Activated CD4-positive, alpha-beta memory T cell treated with anti-CD3 and anti-CD28 coated beads, Interleukin-2, amount 10 ng/mL, durations not matched to agents 7 days and 5 days (primary cell): ENCODE results near the gene TOP3A. TPM values are rescaled to one million over a fixed set of nuclear protein-coding genes. Genes with fewer than 3 reads are reported as not detected.

Source experiments
- CTCF ChIA-PET: fragments of 350-600 bp; sonication (Branson Sonifier 250); formaldehyde crosslinking; loops from one replicate; lab custom pipeline; 2021; ENCODE audit warnings: antibody characterized with exemption, inconsistent platforms; lab: Charles Lee
- POLR2A ChIA-PET: fragments of 350-600 bp; sonication (Branson Sonifier 250); formaldehyde crosslinking; loops from one replicate; lab custom pipeline; 2021; ENCODE audit warnings: antibody characterized with exemption; lab: Charles Lee
- DNase-seq: peaks from one replicate; pipeline ENCODE4 v3.0.0-alpha.2; 2020
- H3K27ac Mint-ChIP-seq: one replicate; pipeline ENCODE4 v1.8.0; 2021; ENCODE audit warnings: mild to moderate bottlenecking, mixed read lengths
- H3K27me3 Mint-ChIP-seq: one replicate; pipeline ENCODE4 v1.8.0; 2021; ENCODE audit warnings: mixed read lengths
- H3K36me3 Mint-ChIP-seq: one replicate; pipeline ENCODE4 v1.8.0; 2021; ENCODE audit warnings: low read depth, mixed read lengths
- H3K4me1 Mint-ChIP-seq: one replicate; pipeline ENCODE4 v1.8.0; 2021; ENCODE audit warnings: mixed read lengths
- H3K4me3 Mint-ChIP-seq: one replicate; pipeline ENCODE4 v1.8.0; 2021; ENCODE audit warnings: mild to moderate bottlenecking, mixed read lengths
- H3K9me3 Mint-ChIP-seq: one replicate; pipeline ENCODE4 v1.8.0; 2021; ENCODE audit warnings: mixed read lengths
- total RNA-seq, 2 experiments: library from RNA; stranded (reverse); gene quantifications; one replicate each; pipeline ENCODE4 v1.2.3, GENCODE V29; 2021

The TOP3A gene
- total RNA-seq, 2 experiments from 2014 or later, result 51.4 to 54.9 TPM

DNA sequence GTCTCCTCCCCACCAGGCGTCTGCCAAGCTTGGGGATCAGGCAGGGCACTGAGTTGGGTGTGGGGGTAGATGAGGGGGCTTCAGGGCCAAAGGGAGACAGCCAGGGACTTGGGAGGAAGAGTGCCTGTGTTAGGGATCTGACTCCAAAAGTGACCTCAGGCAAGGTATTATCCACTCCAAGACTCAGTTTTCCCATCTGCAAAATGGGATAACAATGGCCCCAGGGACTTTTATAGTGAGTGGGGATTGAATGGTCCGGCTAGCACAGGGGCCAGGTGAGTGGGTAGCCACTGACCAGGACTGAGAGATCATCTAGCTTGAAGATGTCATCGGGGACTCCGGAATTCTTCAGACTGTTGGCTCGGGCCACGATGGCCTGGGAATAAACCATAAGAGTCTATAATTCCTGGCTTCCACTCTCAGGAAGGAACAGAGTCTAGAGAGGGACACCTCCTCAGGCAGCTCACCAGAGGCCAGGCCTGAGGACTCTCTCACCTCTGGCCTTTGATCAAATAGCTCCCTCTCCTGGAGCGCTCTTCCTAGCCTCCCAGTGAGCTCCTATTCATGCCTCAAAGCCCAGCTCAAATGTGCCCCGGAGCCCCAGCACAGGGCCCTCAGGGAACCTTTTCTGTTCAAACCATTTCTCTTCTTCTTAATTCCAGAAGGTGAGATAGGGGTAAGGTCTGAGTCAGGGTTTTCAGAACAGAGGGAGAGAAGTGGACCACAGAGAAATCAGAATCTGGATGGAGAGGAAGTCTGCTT, 59.7 kb downstream of the TOP3A start:
- ChIA-PET POLR2A (interaction anchor here (1.2 kb wide), 1 partner anchor 13 kb away, joined by 4 read pairs; no protein-coding TSS in a partner anchor), CTCF (no interaction called here)
- Mint-ChIP-seq H3K4me3 (no peak overlapping the region), H3K36me3 (peaks cover 45% of the 10 kb centered on the region), H3K27me3 (no peaks in the 10 kb centered on the region), H3K4me1 (peaks cover 29% of the 10 kb centered on the region), H3K27ac (no peak overlapping the region), H3K9me3 (no peaks in the 10 kb centered on the region)
- no peak for DNase-seq

DNA sequence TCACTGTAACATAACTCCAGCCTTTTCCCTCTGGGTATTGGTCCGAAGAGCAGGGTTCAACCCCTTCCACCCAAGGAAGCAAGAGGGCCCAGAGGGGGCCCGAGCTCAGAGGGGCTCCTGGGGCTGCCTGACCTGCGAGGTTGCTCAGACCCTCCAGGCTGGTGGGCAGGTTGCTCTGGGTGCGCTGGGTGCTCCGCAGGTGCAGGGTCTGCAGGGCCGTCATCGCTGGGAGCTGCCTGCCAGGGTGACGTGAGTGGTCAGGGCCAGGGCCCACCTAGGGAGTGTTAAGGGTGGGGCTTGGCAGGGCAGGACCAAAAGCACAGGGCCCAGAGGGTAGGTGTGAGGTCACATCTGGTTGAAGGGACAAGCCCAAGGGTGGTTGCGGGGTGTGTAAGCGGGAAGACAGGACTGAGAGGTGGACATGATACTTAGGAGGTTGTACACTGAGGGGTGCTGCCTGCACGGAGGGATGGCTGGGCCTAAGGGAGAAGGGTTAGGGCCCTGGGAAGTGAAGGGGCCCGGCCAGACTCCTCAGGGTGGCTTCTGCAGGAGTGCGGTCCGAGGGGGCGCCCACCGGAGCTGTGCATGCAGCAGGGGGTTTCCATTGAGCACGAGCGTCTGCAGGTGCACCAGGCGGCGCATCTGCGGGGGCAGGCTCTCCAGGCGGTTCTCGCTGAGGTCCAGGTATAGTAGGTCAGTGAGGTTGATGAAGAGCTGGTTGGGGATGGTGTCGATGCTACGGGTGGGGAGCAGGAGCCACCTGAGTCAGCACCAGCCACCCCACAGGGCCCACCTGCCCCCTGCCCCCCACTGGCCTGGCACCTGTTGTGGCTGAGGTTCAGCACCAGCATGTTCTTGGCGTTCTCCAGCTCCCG, 60.6 kb downstream of the TOP3A start:
- Mint-ChIP-seq H3K4me1 (peaks cover 23% of the 10 kb centered on the region), H3K36me3 (peaks cover 46% of the 10 kb centered on the region), H3K27me3 (no peaks in the 10 kb centered on the region), H3K9me3 (no peaks in the 10 kb centered on the region), H3K4me3 (no peak overlapping the region), H3K27ac (no peak overlapping the region)
- POLR2A ChIA-PET, result interaction anchor here (0.8 to 1.0 kb wide), 2 partner anchors 11 to 66 kb away, joined by 3 read pairs; no protein-coding TSS in a partner anchor
- DNase-seq, result no peak
- CTCF ChIA-PET, result no interaction called here

DNA sequence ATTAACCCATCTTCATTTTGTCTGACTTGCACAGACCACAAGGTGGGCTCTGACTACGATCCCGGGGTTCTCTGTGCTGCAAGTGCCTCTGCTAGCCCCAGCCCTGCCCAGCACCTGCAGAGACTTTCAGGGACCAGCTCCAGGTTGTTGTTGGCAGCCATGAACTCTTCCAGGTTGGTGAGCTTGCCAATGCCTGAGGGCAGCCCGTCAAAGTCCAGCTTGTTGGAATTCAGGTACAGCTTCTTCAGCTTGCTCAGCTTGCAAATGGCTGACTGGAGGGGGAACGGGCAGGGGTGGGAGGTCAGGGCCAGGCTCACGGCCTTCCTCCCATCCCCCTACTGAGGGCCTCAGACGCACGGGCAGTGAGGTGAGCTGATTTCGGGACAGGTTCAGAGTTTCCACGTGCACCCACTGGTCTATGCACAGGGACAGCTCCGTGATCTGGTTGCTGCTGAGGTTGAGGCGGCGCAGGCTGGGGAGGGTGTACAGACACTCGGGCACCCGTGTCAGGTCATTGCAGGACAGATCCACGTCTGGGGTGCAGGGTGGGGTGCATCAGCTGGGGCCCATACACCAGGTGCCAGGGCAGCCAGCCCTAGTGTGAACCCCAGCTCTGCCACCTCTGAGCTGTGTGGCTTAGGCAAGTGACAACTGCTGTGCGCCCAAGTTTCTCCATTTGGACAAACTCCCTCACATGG, 61.5 kb downstream of the TOP3A start:
- H3K4me1 Mint-ChIP-seq, result peaks cover 19% of the 10 kb centered on the region
- H3K4me3 Mint-ChIP-seq, result no peak overlapping the region
- ChIA-PET CTCF (no interaction called here), POLR2A (interaction anchor here (0.8 to 1.0 kb wide), 2 partner anchors 10 to 66 kb away, joined by 3 read pairs; no protein-coding TSS in a partner anchor)
- H3K27ac Mint-ChIP-seq, result no peak overlapping the region
- H3K9me3 Mint-ChIP-seq, result no peaks in the 10 kb centered on the region
- DNase-seq, result no peak
- peaks cover 52% of the 10 kb centered on the region for H3K36me3 Mint-ChIP-seq
- no peaks in the 10 kb centered on the region for H3K27me3 Mint-ChIP-seq

DNA sequence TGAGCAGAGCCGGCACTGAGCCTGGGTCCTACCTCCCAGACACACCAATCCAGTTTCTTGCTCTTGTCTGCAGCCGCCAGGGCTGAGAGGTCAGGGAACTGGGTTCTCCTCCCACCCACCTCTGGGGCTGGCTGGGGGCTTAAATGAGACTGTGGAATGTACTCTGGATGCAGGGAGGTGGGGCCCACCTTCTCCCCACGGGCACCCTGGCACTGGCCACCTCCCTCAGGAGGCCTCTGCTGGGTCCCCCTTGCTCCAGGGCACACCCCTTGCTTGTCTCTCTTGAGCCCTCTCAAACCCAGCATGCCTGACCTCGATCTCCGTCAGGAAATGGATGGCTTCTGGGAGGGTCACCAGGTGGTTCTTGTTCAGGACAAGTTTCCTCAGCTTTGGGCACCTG, 62.6 kb downstream of the TOP3A start:
- CTCF ChIA-PET, result no interaction called here
- POLR2A ChIA-PET, result no interaction called here
- Mint-ChIP-seq H3K36me3 (peaks cover 58% of the 10 kb centered on the region), H3K27me3 (no peaks in the 10 kb centered on the region), H3K4me3 (no peak overlapping the region), H3K27ac (no peak overlapping the region), H3K4me1 (peaks cover 15% of the 10 kb centered on the region), H3K9me3 (no peaks in the 10 kb centered on the region)
- no peak for DNase-seq

DNA sequence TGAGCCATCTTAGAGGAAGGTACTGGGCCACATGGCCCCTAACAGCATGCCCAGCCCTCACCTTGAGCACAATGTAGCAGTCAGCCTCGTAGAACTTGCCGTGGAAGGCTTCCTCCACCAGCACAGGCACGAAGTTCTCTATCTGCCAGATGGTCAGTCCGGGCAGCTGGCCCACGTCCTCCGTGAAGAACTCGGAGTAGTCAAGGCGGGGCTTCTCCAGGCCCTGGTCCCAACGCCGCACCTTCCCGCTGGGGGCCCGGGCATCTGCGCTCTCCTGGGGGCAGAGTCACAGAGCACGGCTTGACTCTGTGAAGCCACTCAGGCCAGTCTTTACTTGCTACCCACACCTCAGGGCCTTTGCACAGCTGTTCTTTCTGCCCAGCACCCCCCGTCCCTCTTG, 63.6 kb downstream of the TOP3A start:
- H3K9me3 Mint-ChIP-seq, result no peaks in the 10 kb centered on the region
- H3K4me1 Mint-ChIP-seq, result peaks cover 7% of the 10 kb centered on the region
- no peak overlapping the region for H3K27ac Mint-ChIP-seq
- peaks cover 62% of the 10 kb centered on the region for H3K36me3 Mint-ChIP-seq
- POLR2A ChIA-PET, result no interaction called here
- CTCF ChIA-PET, result no interaction called here
- no peak overlapping the region for H3K4me3 Mint-ChIP-seq
- no peak for DNase-seq
- H3K27me3 Mint-ChIP-seq, result no peaks in the 10 kb centered on the region

DNA sequence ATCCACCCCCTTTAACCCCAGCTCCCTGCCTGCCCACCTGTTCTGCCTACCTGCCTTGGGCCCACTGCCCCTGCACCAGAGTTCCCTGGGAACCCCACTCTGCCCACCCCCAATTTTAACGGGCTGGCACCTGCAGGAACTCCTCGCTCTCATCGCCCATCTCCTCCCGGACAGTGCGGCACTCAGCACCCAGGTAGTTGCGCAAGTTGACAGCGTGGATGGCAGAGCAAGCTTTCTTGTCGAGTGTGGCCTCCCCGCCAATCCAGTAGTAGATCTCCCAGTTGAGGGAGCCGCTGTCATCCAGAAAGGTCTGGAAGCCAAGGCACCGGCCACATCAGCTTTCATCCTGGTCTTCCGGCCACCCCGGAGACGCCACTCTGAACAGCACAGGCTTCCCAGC, 64.1 kb downstream of the TOP3A start:
- CTCF ChIA-PET, result no interaction called here
- peaks cover 3% of the 10 kb centered on the region for H3K4me1 Mint-ChIP-seq
- H3K27ac Mint-ChIP-seq, result no peak overlapping the region
- H3K36me3 Mint-ChIP-seq, result peaks cover 63% of the 10 kb centered on the region
- no peaks in the 10 kb centered on the region for H3K27me3 Mint-ChIP-seq
- H3K4me3 Mint-ChIP-seq, result no peak overlapping the region
- DNase-seq, result no peak
- no peaks in the 10 kb centered on the region for H3K9me3 Mint-ChIP-seq
- POLR2A ChIA-PET, result interaction anchor here (0.7 kb wide), 1 partner anchor 25 kb away, joined by 4 read pairs; no protein-coding TSS in a partner anchor

DNA sequence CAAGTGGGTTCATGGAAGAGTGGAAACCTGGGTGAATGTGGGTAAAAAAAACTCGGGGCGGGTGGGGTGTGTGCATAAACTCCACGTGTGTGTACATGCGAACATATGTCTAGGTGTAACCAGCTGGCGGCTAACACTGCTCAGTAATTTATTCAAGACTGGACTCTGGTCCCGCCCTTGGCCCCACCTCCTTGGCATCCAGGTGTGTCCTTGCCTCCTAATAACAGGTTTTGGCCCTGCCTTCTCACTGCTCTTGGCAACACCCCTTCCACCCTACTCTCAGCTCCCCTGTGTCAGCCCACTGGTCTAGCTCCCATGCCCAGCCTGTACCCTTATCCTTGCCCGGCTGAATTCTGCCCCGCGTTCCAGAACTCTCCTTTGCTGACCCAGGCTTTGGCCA, 64.5 kb downstream of the TOP3A start:
- ChIA-PET CTCF (no interaction called here), POLR2A (interaction anchor here (0.7 kb wide), 1 partner anchor 24 kb away, joined by 4 read pairs; no protein-coding TSS in a partner anchor)
- Mint-ChIP-seq H3K4me1 (peaks cover 3% of the 10 kb centered on the region), H3K4me3 (no peak overlapping the region), H3K36me3 (peaks cover 63% of the 10 kb centered on the region), H3K27ac (no peak overlapping the region), H3K9me3 (no peaks in the 10 kb centered on the region), H3K27me3 (no peaks in the 10 kb centered on the region)
- no peak for DNase-seq

DNA sequence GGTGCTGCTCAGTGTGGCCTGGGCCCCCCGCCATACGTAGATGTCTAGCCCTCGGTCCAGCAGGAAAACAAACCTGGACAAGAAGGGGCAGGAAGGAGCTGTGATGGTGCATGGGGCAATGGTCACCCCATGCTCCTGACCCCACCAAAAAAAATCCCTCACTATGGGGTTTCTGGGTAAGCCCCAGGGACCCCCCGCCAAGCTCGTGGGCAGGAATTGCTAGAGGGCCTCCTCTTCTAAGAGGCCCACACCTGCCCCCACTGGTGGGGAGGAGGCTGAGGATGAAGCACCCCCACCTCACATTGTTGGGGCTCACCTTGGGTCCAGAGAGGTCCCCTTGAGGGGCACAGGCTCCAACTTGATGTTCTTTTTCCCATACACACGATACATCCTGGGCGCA, 66.0 kb downstream of the TOP3A start:
- H3K4me1 Mint-ChIP-seq, result peaks cover 3% of the 10 kb centered on the region
- CTCF ChIA-PET, result interaction anchor here (0.9 to 1.6 kb wide), 4 partner anchors 8 to 83 kb away, joined by 3 to 5 read pairs (median 4); partner anchors contain the start of gene ALKBH5
- peaks cover 64% of the 10 kb centered on the region for H3K36me3 Mint-ChIP-seq
- H3K4me3 Mint-ChIP-seq, result no peak overlapping the region
- no peaks in the 10 kb centered on the region for H3K27me3 Mint-ChIP-seq
- POLR2A ChIA-PET, result interaction anchor here (0.6 to 2.7 kb wide), 3 partner anchors 8 to 941 kb away, joined by 3 to 8 read pairs (median 3); partner anchors contain the start of gene MIEF2
- DNase-seq, result no peak
- H3K27ac Mint-ChIP-seq, result no peak overlapping the region
- no peaks in the 10 kb centered on the region for H3K9me3 Mint-ChIP-seq

DNA sequence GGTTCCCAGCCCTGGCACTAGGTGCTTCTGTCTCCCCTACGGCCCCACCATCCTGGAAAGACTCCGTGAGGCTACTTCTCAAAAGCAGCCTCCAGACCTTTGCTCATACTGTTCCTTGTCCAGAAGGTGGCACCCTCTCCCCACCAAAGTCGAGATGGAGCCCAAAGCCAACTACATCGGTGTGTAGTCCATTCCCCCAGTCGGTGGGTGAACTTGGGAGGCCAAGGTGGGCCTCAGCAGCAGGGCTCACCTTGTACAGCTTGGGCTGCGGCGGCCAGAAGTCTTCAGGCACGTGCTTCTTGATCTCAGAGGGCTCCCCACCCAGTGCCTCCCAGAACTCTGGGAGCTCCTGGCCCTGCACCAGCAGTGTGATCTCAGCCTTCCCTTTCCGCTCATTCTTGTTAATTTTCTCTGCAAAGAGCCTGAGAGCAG, 66.5 kb downstream of the TOP3A start:
- peaks cover 3% of the 10 kb centered on the region for H3K4me1 Mint-ChIP-seq
- H3K9me3 Mint-ChIP-seq, result no peaks in the 10 kb centered on the region
- H3K27ac Mint-ChIP-seq, result no peak overlapping the region
- CTCF ChIA-PET, result interaction anchor here (0.9 to 1.6 kb wide), 4 partner anchors 8 to 84 kb away, joined by 3 to 5 read pairs (median 4); no protein-coding TSS in a partner anchor
- no peak overlapping the region for H3K4me3 Mint-ChIP-seq
- H3K36me3 Mint-ChIP-seq, result peaks cover 62% of the 10 kb centered on the region
- DNase-seq, result peak; percentile 74
- H3K27me3 Mint-ChIP-seq, result no peaks in the 10 kb centered on the region
- POLR2A ChIA-PET, result interaction anchor here (0.6 to 2.7 kb wide), 3 partner anchors 9 to 940 kb away, joined by 3 to 8 read pairs (median 3); partner anchors contain the start of gene MIEF2

DNA sequence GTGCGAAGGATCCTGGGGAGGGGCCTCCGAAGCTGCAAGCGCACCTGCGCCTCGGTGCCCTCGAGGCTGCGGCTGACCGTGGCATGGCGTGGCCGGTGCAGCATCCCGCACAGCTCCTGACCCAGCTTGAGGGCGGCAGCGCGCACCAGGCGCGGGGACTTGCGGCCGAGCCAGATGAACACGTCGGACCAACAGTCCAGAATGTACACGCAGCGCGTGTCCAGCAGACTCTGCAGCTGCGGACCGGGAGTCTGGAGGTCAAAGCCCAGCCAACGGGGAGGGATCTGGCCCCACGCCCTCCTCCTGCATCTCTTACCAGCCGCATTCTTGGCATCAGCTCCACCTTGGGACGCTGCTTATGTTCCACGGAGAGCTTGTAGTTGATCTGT, 67.2 kb downstream of the TOP3A start:
- ChIA-PET CTCF (interaction anchor here (0.6 to 1.6 kb wide), 3 partner anchors 18 to 84 kb away, joined by 3 to 5 read pairs (median 3); no protein-coding TSS in a partner anchor), POLR2A (interaction anchor here (2.7 kb wide), 1 partner anchor 14 kb away, joined by 8 read pairs; the partner anchor contains the start of gene MIEF2)
- H3K36me3 Mint-ChIP-seq, result peaks cover 55% of the 10 kb centered on the region
- no peak for DNase-seq
- H3K27me3 Mint-ChIP-seq, result no peaks in the 10 kb centered on the region
- no peaks in the 10 kb centered on the region for H3K9me3 Mint-ChIP-seq
- no peak overlapping the region for H3K27ac Mint-ChIP-seq
- H3K4me1 Mint-ChIP-seq, result peaks cover 3% of the 10 kb centered on the region
- no peak overlapping the region for H3K4me3 Mint-ChIP-seq

DNA sequence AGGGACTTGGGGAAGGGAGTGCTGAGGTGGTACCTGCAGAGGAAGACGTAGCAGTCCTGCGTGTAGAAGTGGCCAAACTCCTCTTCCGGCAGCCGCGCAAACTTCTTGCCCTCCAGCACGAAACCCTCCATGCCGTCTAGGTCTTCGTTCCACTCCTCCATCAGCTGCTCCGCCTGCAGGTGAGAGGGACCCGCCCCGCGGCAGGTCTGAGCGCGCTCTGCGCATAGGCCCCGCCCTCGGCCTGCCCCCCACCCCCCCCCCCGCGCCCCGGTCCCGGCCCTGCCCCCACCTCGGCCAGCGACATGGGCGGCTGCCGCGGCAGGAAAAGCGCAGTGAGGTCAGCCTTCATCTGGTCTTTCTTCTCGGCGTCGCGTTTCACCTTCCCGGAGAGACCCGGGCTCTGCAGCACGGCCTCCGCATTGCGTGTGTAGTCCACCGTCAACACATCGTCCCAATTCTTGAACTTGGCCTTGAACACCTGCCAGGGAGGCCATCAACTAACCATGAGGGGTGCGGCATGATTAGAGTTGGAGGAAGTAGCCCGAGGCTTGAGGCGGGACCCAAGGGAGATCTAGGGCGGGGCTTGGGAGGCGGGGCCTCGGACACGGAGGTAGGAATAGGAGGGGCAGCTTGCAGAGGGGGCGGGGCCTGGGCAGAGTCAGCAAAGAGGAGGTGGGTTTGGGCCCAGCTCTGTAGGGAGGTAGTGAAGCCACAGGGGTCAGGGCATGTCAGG, 67.7 kb downstream of the TOP3A start:
- H3K4me1 Mint-ChIP-seq, result peaks cover 3% of the 10 kb centered on the region
- no peaks in the 10 kb centered on the region for H3K9me3 Mint-ChIP-seq
- H3K36me3 Mint-ChIP-seq, result peaks cover 55% of the 10 kb centered on the region
- CTCF ChIA-PET, result interaction anchor here (0.6 to 1.2 kb wide), 2 partner anchors 18 to 64 kb away, joined by 3 read pairs; no protein-coding TSS in a partner anchor
- no peak overlapping the region for H3K4me3 Mint-ChIP-seq
- POLR2A ChIA-PET, result interaction anchor here (2.7 kb wide), 1 partner anchor 14 kb away, joined by 8 read pairs; the partner anchor contains the start of gene MIEF2
- peak; percentile 47 for DNase-seq
- no peaks in the 10 kb centered on the region for H3K27me3 Mint-ChIP-seq
- no peak overlapping the region for H3K27ac Mint-ChIP-seq
